GM12878 (cell line): Measurements from ENCODE around the gene NSUN7.

Experiments used
- MAX ChIP-seq: IDR thresholded peaks from 2 replicates; pipeline ENCODE4 v1.6.1; 2012; ENCODE audit warnings: low read depth, low read length, improper control_type of control experiment
- POU2F2 ChIP-seq: IDR thresholded peaks from 3 replicates; pipeline ENCODE4 v1.6.1; 2011; ENCODE audit warnings: low read depth, mild to moderate bottlenecking, low read length, borderline replicate concordance

- TF ChIP-seq MAX (no peak), POU2F2 (no peak)
Observed at GRCh38 chr4:40811956-40812355, 62.2 kb downstream of the NSUN7 start.
